ENCODE results near the gene GPRC6A.

DNA sequence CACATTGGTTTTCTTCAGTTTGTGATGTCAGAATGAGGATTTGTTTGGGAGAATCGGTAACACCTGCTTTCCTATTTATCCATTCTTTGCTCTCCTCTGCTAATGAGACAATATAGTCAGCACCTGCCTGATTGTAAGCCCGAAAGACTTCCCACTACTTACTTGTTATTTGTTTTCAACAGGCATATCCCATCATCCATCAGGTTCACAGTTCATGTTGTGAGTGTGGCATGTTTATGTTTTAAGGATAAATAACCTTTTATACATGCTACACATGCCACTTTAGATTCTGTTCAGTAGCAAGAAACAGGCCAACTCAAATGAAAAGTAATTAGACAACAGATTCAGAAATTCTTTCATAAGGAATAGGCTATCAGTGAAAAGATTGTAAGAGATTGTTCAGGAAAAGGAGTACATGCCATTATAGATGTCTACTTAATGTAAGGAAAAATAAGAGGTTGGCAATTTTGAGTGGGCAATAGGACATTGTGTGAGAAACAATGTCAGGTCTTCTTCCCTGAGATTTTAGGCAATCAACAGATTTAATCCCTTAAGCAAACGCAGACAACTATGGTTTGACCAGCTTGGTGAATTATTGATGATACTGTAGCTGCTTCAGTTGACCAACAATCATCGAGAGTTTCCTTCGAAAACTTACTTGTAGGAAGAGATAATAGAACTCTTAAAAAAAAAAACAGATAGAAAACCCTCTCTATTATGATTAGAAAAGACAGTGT, 7.9 kb upstream of the GPRC6A start:
- no peak for TF ChIP-seq CTCF (IDR thresholded peaks at IDR 0.05)
- TF ChIP-seq POLR2A (IDR thresholded peaks at IDR 0.05): no peak

Measured in lower leg skin (tissue), 3 donors.